NT2/D1 (cell line): Measurements from ENCODE around the gene CENPX.

Source experiments
- SUZ12 ChIP-seq: IDR thresholded peaks from 2 replicates; pipeline ENCODE4 v1.6.1; 2011; ENCODE audit not compliant: insufficient read length, insufficient read depth; ENCODE audit errors: extremely low read depth
- ZNF274 ChIP-seq: IDR thresholded peaks from 2 replicates; pipeline ENCODE4 v1.6.1; 2011; ENCODE audit warnings: mild to moderate bottlenecking, low read depth, low read length

- TF ChIP-seq ZNF274 (no peak), SUZ12 (no peak)
Observed at GRCh38 chr17:82043507-82043906, 20.8 kb upstream of the CENPX start.
